Skeletal muscle tissue (tissue), 4 donors: ENCODE results near the gene NUDT3. TPM values are rescaled to one million over a fixed set of nuclear protein-coding genes. Genes with fewer than 3 reads are reported as not detected.
A peak's percentile ranks its signal among the peaks of the same experiment; 100 is the strongest.
"Not testable (repeated sequence)": the region's sequence is repeated elsewhere in the genome, so short reads cannot be mapped to it uniquely, and the experiment has no call there.

Experiments
- H3K27ac ChIP-seq: one replicate; pipeline ENCODE4 v1.7.0; 2013; ENCODE audit warnings: mild to moderate bottlenecking, low read depth, low read length, inconsistent platforms
- H3K27me3 ChIP-seq, 3 donors: one replicate each; pipeline ENCODE4 v1.7.0; 2013; ENCODE audit warnings: low read length in 3 of 3; ENCODE audit not compliant: control insufficient read depth in 3 of 3, insufficient read depth in 3 of 3
- H3K36me3 ChIP-seq, 3 donors: one replicate each; pipeline ENCODE4 v1.7.0; 2013; ENCODE audit warnings: low read length in 3 of 3; ENCODE audit not compliant: control insufficient read depth in 3 of 3, insufficient read depth in 3 of 3
- H3K4me1 ChIP-seq, 3 donors: one replicate each; pipeline ENCODE4 v1.7.0; 2013; ENCODE audit warnings: low read length in 3 of 3, mild to moderate bottlenecking in 3 of 3; ENCODE audit not compliant: control insufficient read depth in 3 of 3, insufficient read depth in 3 of 3
- H3K4me3 ChIP-seq, 3 donors: one replicate each; pipeline ENCODE4 v1.7.0; 2013; ENCODE audit warnings: low read length in 3 of 3
- H3K9ac ChIP-seq, 3 donors: one replicate each; pipeline ENCODE4 v1.7.0; 2013; ENCODE audit warnings: low read length in 3 of 3, mild to moderate bottlenecking in 3 of 3, moderate library complexity in 2 of 3, low read depth in 1 of 3
- H3K9me3 ChIP-seq, 3 donors: one replicate each; pipeline ENCODE4 v1.7.0; 2013; ENCODE audit warnings: low read length in 3 of 3; ENCODE audit not compliant: control insufficient read depth in 3 of 3
- total RNA-seq: library from RNA; depleted of rRNA; stranded (reverse); fragments of >200 nt; gene quantifications from one replicate; pipeline ENCODE4 v1.2.3, GENCODE V29; 2014
- donor health status: Osteomylitis.

NUDT3 gene
- total RNA-seq, 1 donor from 2014 or later = 28.7 TPM

- Histone ChIP-seq H3K4me3 (no peak overlapping the region), H3K27me3 (no peaks in the 10 kb centered on the region), H3K36me3 (no peaks in the 10 kb centered on the region), H3K4me1 (peaks cover 36 to 41% (median 37%) of the 10 kb centered on the region in 3 donors), H3K9me3 (no peaks in the 10 kb centered on the region), H3K27ac (peak overlapping the region; percentile 21), H3K9ac (peak overlapping the region in 1 of 3 donors; percentile 9)
Measured at GRCh38 chr6:34384321-34385153, 7.9 kb downstream of the NUDT3 start.

- H3K4me3 ChIP-seq = no peak overlapping the region
- H3K9me3 ChIP-seq = no peaks in the 10 kb centered on the region
- H3K27ac ChIP-seq = peak overlapping the region; percentile 21
- H3K9ac ChIP-seq = peak overlapping the region in 1 of 3 donors; percentile 9
- H3K4me1 ChIP-seq = peaks cover 30 to 39% (median 30%) of the 10 kb centered on the region in 3 donors
- no peaks in the 10 kb centered on the region for H3K36me3 ChIP-seq
- H3K27me3 ChIP-seq = no peaks in the 10 kb centered on the region
Measured at GRCh38 chr6:34383656-34384320, 8.7 kb downstream of the NUDT3 start.

- H3K27ac ChIP-seq = peak overlapping the region; percentile 21
- H3K36me3 ChIP-seq = no peaks in the 10 kb centered on the region
- H3K9ac ChIP-seq = no peak overlapping the region
- no peaks in the 10 kb centered on the region for H3K27me3 ChIP-seq
- no peaks in the 10 kb centered on the region for H3K9me3 ChIP-seq
- no peak overlapping the region for H3K4me3 ChIP-seq
- H3K4me1 ChIP-seq = peaks cover 33 to 39% (median 34%) of the 10 kb centered on the region in 3 donors
Measured at GRCh38 chr6:34383161-34383631, 9.3 kb downstream of the NUDT3 start.

GRCh38 chr6:34381081-34381480, 11.4 kb downstream of the NUDT3 start:
- peaks cover 21 to 32% (median 27%) of the 10 kb centered on the region in 3 donors for H3K4me1 ChIP-seq
- no peak overlapping the region for H3K27ac ChIP-seq
- H3K4me3 ChIP-seq = no peak overlapping the region

GRCh38 chr6:34378470-34378869, 14.0 kb downstream of the NUDT3 start:
- Histone ChIP-seq H3K9ac (no peak overlapping the region), H3K27ac (no peak overlapping the region), H3K36me3 (no peaks in the 10 kb centered on the region), H3K4me1 (peaks cover 6 to 28% (median 17%) of the 10 kb centered on the region in 3 donors), H3K27me3 (no peaks in the 10 kb centered on the region), H3K4me3 (no peak overlapping the region), H3K9me3 (no peaks in the 10 kb centered on the region)

More at GRCh38 chr6:34381081-34381480, 11.4 kb downstream of the NUDT3 start:
- Histone ChIP-seq H3K9me3 (no peaks in the 10 kb centered on the region), H3K27me3 (no peaks in the 10 kb centered on the region), H3K9ac (no peak overlapping the region), H3K36me3 (no peaks in the 10 kb centered on the region)

- H3K4me3 ChIP-seq = no peak overlapping the region
- no peak overlapping the region for H3K9ac ChIP-seq
- no peaks in the 10 kb centered on the region for H3K27me3 ChIP-seq
- no peaks in the 10 kb centered on the region for H3K9me3 ChIP-seq
- no peak overlapping the region for H3K27ac ChIP-seq
- H3K36me3 ChIP-seq = no peaks in the 10 kb centered on the region
- H3K4me1 ChIP-seq = peaks cover 5 to 26% (median 16%) of the 10 kb centered on the region in 3 donors
Measured at GRCh38 chr6:34377984-34378383, 14.5 kb downstream of the NUDT3 start.

GRCh38 chr6:34377571-34377970, 14.9 kb downstream of the NUDT3 start:
- H3K27me3 ChIP-seq, H3K9me3 ChIP-seq, H3K36me3 ChIP-seq, H3K27ac ChIP-seq, H3K4me3 ChIP-seq, H3K9ac ChIP-seq: not testable (repeated sequence)
- H3K4me1 ChIP-seq = peaks cover 5 to 26% (median 16%) of the 10 kb centered on the region in 3 donors

GRCh38 chr6:34375833-34376232, 16.6 kb downstream of the NUDT3 start:
- Histone ChIP-seq H3K27me3 (no peaks in the 10 kb centered on the region), H3K9ac (no peak overlapping the region), H3K4me1 (peaks cover 5 to 26% (median 16%) of the 10 kb centered on the region in 3 donors), H3K4me3 (no peak overlapping the region), H3K9me3 (no peaks in the 10 kb centered on the region), H3K36me3 (no peaks in the 10 kb centered on the region), H3K27ac (no peak overlapping the region)

- Histone ChIP-seq H3K36me3 (no peaks in the 10 kb centered on the region), H3K4me3 (peak overlapping the region in 1 of 3 donors; percentile 17), H3K4me1 (peaks cover 13 to 32% (median 20%) of the 10 kb centered on the region in 3 donors), H3K9me3 (no peaks in the 10 kb centered on the region), H3K27me3 (no peaks in the 10 kb centered on the region), H3K27ac (peak overlapping the region; percentile 41), H3K9ac (peak overlapping the region in 1 of 3 donors; percentile 19)
Measured at GRCh38 chr6:34374508-34374907, 18.0 kb downstream of the NUDT3 start.

GRCh38 chr6:34374069-34374468, 18.4 kb downstream of the NUDT3 start:
- H3K9me3 ChIP-seq = no peaks in the 10 kb centered on the region
- H3K27ac ChIP-seq = peak overlapping the region; percentile 41
- no peak overlapping the region for H3K4me3 ChIP-seq
- H3K9ac ChIP-seq = peak overlapping the region in 1 of 3 donors; percentile 19
- peaks cover 13 to 32% (median 20%) of the 10 kb centered on the region in 3 donors for H3K4me1 ChIP-seq
- H3K36me3 ChIP-seq = no peaks in the 10 kb centered on the region
- no peaks in the 10 kb centered on the region for H3K27me3 ChIP-seq
